SKM-1 (cell line): ENCODE data around the gene CALHM6.
"Not testable (repeated sequence)": the region's sequence is repeated elsewhere in the genome, so short reads cannot be mapped to it uniquely, and the experiment has no call there.

Experiments used
- DNase-seq: peaks from one replicate; lab custom pipeline; 2025; ENCODE audit not compliant: unreplicated experiment; lab: John Stamatoyannopoulos, UW

CALHM6 gene

GRCh38 chr6:116475141-116475540 lies 14.0 kb downstream of the CALHM6 start:
- peak; percentile 81 for DNase-seq

GRCh38 chr6:116476002-116476678 lies 15.0 kb downstream of the CALHM6 start:
- DNase-seq, result peak; percentile 88

GRCh38 chr6:116482780-116483179 lies 21.6 kb downstream of the CALHM6 start:
- no peak for DNase-seq

- no peak for DNase-seq
These were observed 22.4 kb downstream of the CALHM6 start for GRCh38 chr6:116483616-116484015.

- no peak for DNase-seq
These were observed 24.5 kb downstream of the CALHM6 start for GRCh38 chr6:116485559-116486184.

GRCh38 chr6:116491610-116492330 lies 30.6 kb downstream of the CALHM6 start:
- DNase-seq, result no peak

GRCh38 chr6:116492331-116493067 lies 31.3 kb downstream of the CALHM6 start:
- DNase-seq, result peak; percentile 72

- DNase-seq, result not testable (repeated sequence)
These were observed 34.0 kb downstream of the CALHM6 start for GRCh38 chr6:116495161-116495560.

- no peak for DNase-seq
These were observed 36.0 kb downstream of the CALHM6 start for GRCh38 chr6:116497113-116497676.

GRCh38 chr6:116500969-116501433 lies 39.8 kb downstream of the CALHM6 start:
- no peak for DNase-seq

GRCh38 chr6:116507324-116507723 lies 46.1 kb downstream of the CALHM6 start:
- DNase-seq, result no peak

- no peak for DNase-seq
These were observed 47.4 kb downstream of the CALHM6 start for GRCh38 chr6:116508527-116508926.

GRCh38 chr6:116511424-116512110 lies 50.4 kb downstream of the CALHM6 start, which contains the start of gene CALHM5:
Gene CALHM5 (plus strand): TSS chr6:116511639. CDS start chr6:116511697, 58 bp downstream.
- DNase-seq, result no peak

- DNase-seq, result no peak
These were observed 51.0 kb downstream of the CALHM6 start for GRCh38 chr6:116512111-116512559.

GRCh38 chr6:116512734-116513133 lies 51.6 kb downstream of the CALHM6 start:
- DNase-seq, result no peak
